K562 (cell line): ENCODE data around the gene COL25A1. TPM values are rescaled to one million over a fixed set of nuclear protein-coding genes. Genes with fewer than 3 reads are reported as not detected.

Experiments used
- CXXC5 ChIP-seq: fragments of 250-450 bp; sonication (Bioruptor Pico); IDR thresholded peaks from 2 replicates; pipeline ENCODE4 v1.8.0; 2022; ENCODE audit warnings: inconsistent platforms, mild to moderate bottlenecking, moderate library complexity
- HOXB6 ChIP-seq: fragments of 250-450 bp; sonication (Bioruptor Pico); IDR thresholded peaks from 2 replicates; pipeline ENCODE4 v1.5.1; 2022; ENCODE audit warnings: mild to moderate bottlenecking, borderline replicate concordance
- JUNB ChIP-seq: fragments of 450-650 bp; formaldehyde crosslinking; conservative IDR thresholded peaks from 2 replicates; pipeline ENCODE4 v1.4.0; 2020; ENCODE audit warnings: mild to moderate bottlenecking
- KAT8 ChIP-seq: fragments of 450-650 bp; IDR thresholded peaks from 2 replicates; pipeline ENCODE4 v1.6.1; 2016; ENCODE audit warnings: low read depth, mild to moderate bottlenecking
- MAZ ChIP-seq, 2 experiments: fragments of 450-650 bp in 1 of 2; sonication (generic) in 1 of 2; formaldehyde crosslinking; IDR thresholded peaks in 1 of 2; conservative IDR thresholded peaks in 1 of 2; 2 replicates each; pipeline versions ENCODE4 v1.4.0 to v1.5.0; 2020; ENCODE audit warnings: mild to moderate bottlenecking in 1 of 2, missing genetic modification reagents in 1 of 2
- NR2C1 ChIP-seq, 2 experiments: fragments of 450-650 bp; IDR thresholded peaks; 2 replicates each; pipeline ENCODE4 v1.6.1; 2017; ENCODE audit warnings: mild to moderate bottlenecking in 2 of 2, antibody characterized with exemption in 1 of 2, inconsistent platforms in 1 of 2, missing compliant biosample characterization in 1 of 2, missing genetic modification characterization in 1 of 2
- PHF20 ChIP-seq: fragments of 450-650 bp; IDR thresholded peaks from 2 replicates; pipeline ENCODE4 v1.6.1; 2018; ENCODE audit not compliant: partially characterized antibody
- RHOXF2B ChIP-seq: fragments of 250-450 bp; sonication (Bioruptor Pico); conservative IDR thresholded peaks from 2 replicates; pipeline ENCODE4 v1.5.1; 2021
- SMAD2 ChIP-seq: fragments of 150-350 bp; IDR thresholded peaks from 2 replicates; pipeline ENCODE4 v1.6.1; 2014; ENCODE audit warnings: low read depth, mild to moderate bottlenecking, low read length
- SMARCC2 ChIP-seq: fragments of 450-650 bp; IDR thresholded peaks from 2 replicates; pipeline ENCODE4 v1.6.1; 2017; ENCODE audit warnings: antibody characterized with exemption, moderate library complexity, mild to moderate bottlenecking, low read depth
- ZBTB7A ChIP-seq: IDR thresholded peaks from 2 replicates; pipeline ENCODE4 v1.6.1; 2011; ENCODE audit warnings: low read depth, mild to moderate bottlenecking, low read length, moderate library complexity, borderline replicate concordance; ENCODE audit not compliant: control insufficient read depth
- ZC3H11A ChIP-seq: IDR thresholded peaks from 2 replicates; pipeline ENCODE4 v1.6.1; 2012; ENCODE audit warnings: low read depth, low read length, improper control_type of control experiment
- ZKSCAN1 ChIP-seq: fragments of 150-350 bp; IDR thresholded peaks from 2 replicates; pipeline ENCODE4 v1.6.1; 2016; ENCODE audit warnings: low read depth, low read length
- ZNF518B ChIP-seq: fragments of 250-450 bp; sonication (Bioruptor Pico); IDR thresholded peaks from 2 replicates; pipeline ENCODE4 v1.5.0; 2021; ENCODE audit warnings: mild to moderate bottlenecking, moderate library complexity
- polyA plus RNA-seq, 8 experiments: library from polyadenylated mRNA; depleted of rRNA in 4 of 8; stranded (reverse) in 5 of 8; unstranded in 3 of 8; fragments of >200 nt; fragmentation: Nextera tagmentation in 2 of 8; fragmentation: Illumina TruSeq in 1 of 8; extraction: Ambion mirVana in 2 of 8; extraction: Trizol in 1 of 8; gene quantifications; 2 replicates each; pipeline versions ENCODE4 v1.2.1 to v1.2.3, GENCODE V29; 2011 to 2014; ENCODE audit warnings: inconsistent platforms in 1 of 8, missing spikeins in 1 of 8
- total RNA-seq, 7 experiments: library from RNA; depleted of rRNA in 6 of 7; stranded (reverse); fragments of >200 nt in 6 of 7; fragmentation: Illumina TruSeq in 2 of 7; extraction: Trizol in 2 of 7; gene quantifications; 2 replicates each; pipeline versions ENCODE4 v1.2.1 to v1.2.3, GENCODE V29; 2011 to 2021; ENCODE audit warnings: low replicate concordance in 1 of 7
- TF ChIP-seq, protein P1 (sequence below): fragments of 450-650 bp; IDR thresholded peaks from 2 replicates; pipeline ENCODE4 v1.6.1; 2016; ENCODE audit warnings: low read depth
- TF ChIP-seq, protein P2 (sequence below): fragments of 450-650 bp; formaldehyde crosslinking; IDR thresholded peaks from 2 replicates; pipeline ENCODE4 v1.4.0; 2022; ENCODE audit warnings: mild to moderate bottlenecking, moderate library complexity

The COL25A1 gene
- total and polyA plus RNA-seq, 9 of the 15 experiments (the other 6 are each of a cell fraction or from before 2014, with no cell fraction given): 0.03 to 0.62 (median 0.27) TPM

GRCh38 chr4:109148577-109149075 lies 153.8 kb downstream of the COL25A1 start (continued):
- no peak; the same call in 1 of the 2 replicates for TF ChIP-seq ZBTB7A
- TF ChIP-seq, protein P1, sequence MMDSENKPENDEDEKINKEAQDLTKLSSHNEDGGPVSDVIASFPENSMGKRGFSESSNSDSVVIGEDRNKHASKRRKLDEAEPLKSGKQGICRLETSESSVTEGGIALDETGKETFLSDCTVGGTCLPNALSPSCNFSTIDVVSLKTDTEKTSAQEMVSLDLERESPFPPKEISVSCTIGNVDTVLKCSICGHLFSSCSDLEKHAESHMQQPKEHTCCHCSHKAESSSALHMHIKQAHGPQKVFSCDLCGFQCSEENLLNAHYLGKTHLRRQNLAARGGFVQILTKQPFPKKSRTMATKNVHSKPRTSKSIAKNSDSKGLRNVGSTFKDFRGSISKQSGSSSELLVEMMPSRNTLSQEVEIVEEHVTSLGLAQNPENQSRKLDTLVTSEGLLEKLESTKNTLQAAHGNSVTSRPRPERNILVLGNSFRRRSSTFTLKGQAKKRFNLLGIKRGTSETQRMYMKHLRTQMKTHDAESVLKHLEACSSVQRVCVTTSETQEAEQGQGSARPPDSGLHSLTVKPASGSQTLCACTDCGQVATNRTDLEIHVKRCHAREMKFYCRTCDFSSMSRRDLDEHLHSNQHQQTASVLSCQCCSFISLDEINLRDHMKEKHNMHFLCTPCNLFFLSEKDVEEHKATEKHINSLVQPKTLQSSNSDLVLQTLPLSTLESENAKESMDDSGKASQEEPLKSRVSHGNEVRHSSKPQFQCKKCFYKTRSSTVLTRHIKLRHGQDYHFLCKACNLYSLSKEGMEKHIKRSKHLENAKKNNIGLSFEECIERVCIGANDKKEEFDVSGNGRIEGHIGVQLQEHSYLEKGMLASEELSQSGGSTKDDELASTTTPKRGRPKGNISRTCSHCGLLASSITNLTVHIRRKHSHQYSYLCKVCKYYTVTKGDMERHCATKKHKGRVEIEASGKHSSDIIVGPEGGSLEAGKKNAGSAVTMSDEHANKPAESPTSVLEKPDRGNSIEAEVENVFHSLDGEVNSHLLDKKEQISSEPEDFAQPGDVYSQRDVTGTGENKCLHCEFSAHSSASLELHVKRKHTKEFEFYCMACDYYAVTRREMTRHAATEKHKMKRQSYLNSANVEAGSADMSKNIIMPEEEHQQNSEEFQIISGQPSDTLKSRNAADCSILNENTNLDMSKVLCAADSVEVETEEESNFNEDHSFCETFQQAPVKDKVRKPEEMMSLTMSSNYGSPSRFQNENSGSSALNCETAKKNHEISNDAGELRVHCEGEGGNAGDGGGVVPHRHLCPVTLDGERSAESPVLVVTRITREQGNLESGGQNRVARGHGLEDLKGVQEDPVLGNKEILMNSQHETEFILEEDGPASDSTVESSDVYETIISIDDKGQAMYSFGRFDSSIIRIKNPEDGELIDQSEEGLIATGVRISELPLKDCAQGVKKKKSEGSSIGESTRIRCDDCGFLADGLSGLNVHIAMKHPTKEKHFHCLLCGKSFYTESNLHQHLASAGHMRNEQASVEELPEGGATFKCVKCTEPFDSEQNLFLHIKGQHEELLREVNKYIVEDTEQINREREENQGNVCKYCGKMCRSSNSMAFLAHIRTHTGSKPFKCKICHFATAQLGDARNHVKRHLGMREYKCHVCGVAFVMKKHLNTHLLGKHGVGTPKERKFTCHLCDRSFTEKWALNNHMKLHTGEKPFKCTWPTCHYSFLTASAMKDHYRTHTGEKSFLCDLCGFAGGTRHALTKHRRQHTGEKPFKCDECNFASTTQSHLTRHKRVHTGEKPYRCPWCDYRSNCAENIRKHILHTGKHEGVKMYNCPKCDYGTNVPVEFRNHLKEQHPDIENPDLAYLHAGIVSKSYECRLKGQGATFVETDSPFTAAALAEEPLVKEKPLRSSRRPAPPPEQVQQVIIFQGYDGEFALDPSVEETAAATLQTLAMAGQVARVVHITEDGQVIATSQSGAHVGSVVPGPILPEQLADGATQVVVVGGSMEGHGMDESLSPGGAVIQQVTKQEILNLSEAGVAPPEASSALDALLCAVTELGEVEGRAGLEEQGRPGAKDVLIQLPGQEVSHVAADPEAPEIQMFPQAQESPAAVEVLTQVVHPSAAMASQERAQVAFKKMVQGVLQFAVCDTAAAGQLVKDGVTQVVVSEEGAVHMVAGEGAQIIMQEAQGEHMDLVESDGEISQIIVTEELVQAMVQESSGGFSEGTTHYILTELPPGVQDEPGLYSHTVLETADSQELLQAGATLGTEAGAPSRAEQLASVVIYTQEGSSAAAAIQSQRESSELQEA: 0 out of 2 replicates have a peak, but pooled peaks have one; percentile 17
- TF ChIP-seq MAZ (CRISPR knock-in tag; conservative IDR thresholded peaks at IDR 0.05 in 1 of 2, IDR thresholded peaks at IDR 0.05 in 1 of 2): no peak
- TF ChIP-seq HOXB6 (CRISPR knock-in tag): no peak
- TF ChIP-seq PHF20: no peak
- peak; percentile 33; the same call in 1 of the 2 replicates for TF ChIP-seq CXXC5
- TF ChIP-seq ZC3H11A: no peak
- no peak for TF ChIP-seq KAT8
- peak; percentile 78 for TF ChIP-seq SMARCC2
- no peak for TF ChIP-seq SMAD2
- TF ChIP-seq ZKSCAN1: no peak
- TF ChIP-seq NR2C1 (IDR thresholded peaks at IDR 0.05): no peak
- peak; percentile 49 for TF ChIP-seq NR2C1 (tag; IDR thresholded peaks at IDR 0.05)
- TF ChIP-seq RHOXF2B (CRISPR knock-in tag): no peak
- TF ChIP-seq, protein P2, sequence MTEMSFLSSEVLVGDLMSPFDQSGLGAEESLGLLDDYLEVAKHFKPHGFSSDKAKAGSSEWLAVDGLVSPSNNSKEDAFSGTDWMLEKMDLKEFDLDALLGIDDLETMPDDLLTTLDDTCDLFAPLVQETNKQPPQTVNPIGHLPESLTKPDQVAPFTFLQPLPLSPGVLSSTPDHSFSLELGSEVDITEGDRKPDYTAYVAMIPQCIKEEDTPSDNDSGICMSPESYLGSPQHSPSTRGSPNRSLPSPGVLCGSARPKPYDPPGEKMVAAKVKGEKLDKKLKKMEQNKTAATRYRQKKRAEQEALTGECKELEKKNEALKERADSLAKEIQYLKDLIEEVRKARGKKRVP (CRISPR knock-in tag): peak; percentile 38; the same call in 1 of the 2 replicates
- TF ChIP-seq ZNF518B (CRISPR knock-in tag): no peak
- no peak for TF ChIP-seq JUNB (CRISPR knock-in tag)
